ENCODE measurements around the gene UPF1. TPM values are rescaled to one million over a fixed set of nuclear protein-coding genes. Genes with fewer than 3 reads are reported as not detected.

The UPF1 gene
- total RNA-seq, 3 donors from 2014 or later (not counting 1 experiment from before 2014, with no cell fraction given): 123 to 140 (median 138) TPM

DNA sequence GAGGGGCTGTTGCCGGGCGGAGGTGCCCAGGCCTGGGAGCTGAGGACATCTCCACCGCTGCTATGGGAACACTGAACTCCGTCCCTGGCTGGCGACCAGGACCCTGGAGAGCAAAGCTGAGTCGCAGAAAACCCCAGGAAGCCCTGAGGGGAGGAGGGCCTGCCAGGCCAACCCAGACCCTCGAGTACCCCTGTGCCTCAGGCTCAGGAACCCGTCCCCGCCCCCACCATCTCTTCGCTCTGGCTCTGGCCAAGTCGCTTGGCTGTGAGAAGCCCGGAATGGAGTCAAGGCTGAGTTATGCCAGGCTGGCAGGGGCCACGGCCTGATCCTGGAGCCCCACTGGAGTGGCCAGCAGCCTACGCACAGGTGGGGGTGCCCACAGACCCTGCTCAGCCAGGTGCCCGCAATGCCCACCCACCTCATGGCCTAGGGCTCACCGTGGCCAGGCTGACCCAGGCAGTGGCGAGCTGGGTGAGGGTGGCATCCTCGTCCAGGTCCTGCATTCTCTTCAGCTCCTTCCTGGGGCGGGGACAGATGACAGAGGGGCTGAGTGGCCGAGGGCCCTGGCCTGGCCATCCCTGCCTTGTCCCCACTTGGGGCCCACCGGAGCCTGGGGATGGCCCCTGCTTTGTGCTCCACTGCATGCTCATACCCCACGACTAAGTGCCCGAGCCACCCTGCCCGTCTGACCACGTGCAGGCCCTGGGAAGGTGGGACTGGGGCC, 72.7 kb downstream of the UPF1 start:
- TF ChIP-seq, protein P1, sequence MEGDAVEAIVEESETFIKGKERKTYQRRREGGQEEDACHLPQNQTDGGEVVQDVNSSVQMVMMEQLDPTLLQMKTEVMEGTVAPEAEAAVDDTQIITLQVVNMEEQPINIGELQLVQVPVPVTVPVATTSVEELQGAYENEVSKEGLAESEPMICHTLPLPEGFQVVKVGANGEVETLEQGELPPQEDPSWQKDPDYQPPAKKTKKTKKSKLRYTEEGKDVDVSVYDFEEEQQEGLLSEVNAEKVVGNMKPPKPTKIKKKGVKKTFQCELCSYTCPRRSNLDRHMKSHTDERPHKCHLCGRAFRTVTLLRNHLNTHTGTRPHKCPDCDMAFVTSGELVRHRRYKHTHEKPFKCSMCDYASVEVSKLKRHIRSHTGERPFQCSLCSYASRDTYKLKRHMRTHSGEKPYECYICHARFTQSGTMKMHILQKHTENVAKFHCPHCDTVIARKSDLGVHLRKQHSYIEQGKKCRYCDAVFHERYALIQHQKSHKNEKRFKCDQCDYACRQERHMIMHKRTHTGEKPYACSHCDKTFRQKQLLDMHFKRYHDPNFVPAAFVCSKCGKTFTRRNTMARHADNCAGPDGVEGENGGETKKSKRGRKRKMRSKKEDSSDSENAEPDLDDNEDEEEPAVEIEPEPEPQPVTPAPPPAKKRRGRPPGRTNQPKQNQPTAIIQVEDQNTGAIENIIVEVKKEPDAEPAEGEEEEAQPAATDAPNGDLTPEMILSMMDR (IDR thresholded peaks at IDR 0.05): no peak
- no peak overlapping the region for H3K27ac ChIP-seq (ENCODE audit: low read length)
- H3K4me1 ChIP-seq (ENCODE audit: control insufficient read depth, insufficient read depth, low read length): no peaks in the 10 kb centered on the region
- H3K36me3 ChIP-seq (ENCODE audit: control insufficient read depth, insufficient read depth, low read length): peaks cover 51% of the 10 kb centered on the region
- Mint-ChIP-seq H3K9me3 (no peaks in the 10 kb centered on the region), H3K4me3 (no peak overlapping the region), H3K27ac (peak overlapping the region; percentile 32 to 41), H3K27me3 (ENCODE audit: low read depth in 2 of 2) (no peaks in the 10 kb centered on the region), H3K4me1 (no peaks in the 10 kb centered on the region), H3K36me3 (no peaks in the 10 kb centered on the region)
- intact Hi-C loops (cut with micrococcal nuclease): no loop called here
- WGBS (ENCODE audit: insufficient coverage): 97% methylated on average over 25 of the region's 25 CpGs
- no peak for DNase-seq
- H3K9me3 ChIP-seq (ENCODE audit: control insufficient read depth, insufficient read depth, low read length): no peaks in the 10 kb centered on the region
- ATAC-seq: peak in 1 of 3 donors; percentile 4
- H3K4me3 ChIP-seq (ENCODE audit: low read length): no peak overlapping the region
- H3K27me3 ChIP-seq (ENCODE audit: control insufficient read depth, insufficient read depth, low read length): no peaks in the 10 kb centered on the region

DNA sequence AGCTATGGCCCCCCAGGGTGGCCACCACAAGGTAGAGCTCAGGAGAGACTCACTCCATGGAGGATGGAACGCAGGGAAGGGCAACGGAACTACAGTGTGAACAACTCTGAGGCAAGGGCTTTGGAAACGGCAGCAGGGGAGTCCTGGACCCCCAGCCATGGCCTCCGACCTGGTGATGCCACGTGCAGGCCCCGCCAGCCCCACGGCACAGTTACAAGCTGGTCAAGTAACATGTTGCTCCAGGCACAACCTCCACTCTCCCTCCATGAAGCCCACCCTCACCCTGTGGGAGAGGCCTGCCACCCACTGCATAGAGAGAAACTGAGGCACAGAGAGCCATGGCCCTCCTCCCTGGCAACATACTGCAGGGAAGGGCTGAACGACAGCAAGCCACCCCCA, 73.3 kb downstream of the UPF1 start:
- ATAC-seq: peak in 1 of 3 donors; percentile 1
- no peaks in the 10 kb centered on the region for H3K9me3 ChIP-seq (ENCODE audit: control insufficient read depth, insufficient read depth, low read length)
- H3K4me1 Mint-ChIP-seq: peaks cover 0 to 5% of the 10 kb centered on the region in 2 donors
- no peaks in the 10 kb centered on the region for H3K36me3 Mint-ChIP-seq
- H3K4me3 Mint-ChIP-seq: no peak overlapping the region
- H3K27ac Mint-ChIP-seq: peak overlapping the region; percentile 32 to 41
- H3K9me3 Mint-ChIP-seq: no peaks in the 10 kb centered on the region
- peaks cover 49% of the 10 kb centered on the region for H3K36me3 ChIP-seq (ENCODE audit: control insufficient read depth, insufficient read depth, low read length)
- TF ChIP-seq, protein P1 (IDR thresholded peaks at IDR 0.05): no peak
- H3K27me3 Mint-ChIP-seq (ENCODE audit: low read depth in 2 of 2): no peaks in the 10 kb centered on the region
- no peaks in the 10 kb centered on the region for H3K27me3 ChIP-seq (ENCODE audit: control insufficient read depth, insufficient read depth, low read length)
- DNase-seq: no peak
- no peak overlapping the region for H3K4me3 ChIP-seq (ENCODE audit: low read length)
- WGBS (ENCODE audit: insufficient coverage): 99% methylated on average over 8 of the region's 8 CpGs
- intact Hi-C loops (cut with micrococcal nuclease): no loop called here
- H3K27ac ChIP-seq (ENCODE audit: low read length): no peak overlapping the region
- H3K4me1 ChIP-seq (ENCODE audit: control insufficient read depth, insufficient read depth, low read length): no peaks in the 10 kb centered on the region

DNA sequence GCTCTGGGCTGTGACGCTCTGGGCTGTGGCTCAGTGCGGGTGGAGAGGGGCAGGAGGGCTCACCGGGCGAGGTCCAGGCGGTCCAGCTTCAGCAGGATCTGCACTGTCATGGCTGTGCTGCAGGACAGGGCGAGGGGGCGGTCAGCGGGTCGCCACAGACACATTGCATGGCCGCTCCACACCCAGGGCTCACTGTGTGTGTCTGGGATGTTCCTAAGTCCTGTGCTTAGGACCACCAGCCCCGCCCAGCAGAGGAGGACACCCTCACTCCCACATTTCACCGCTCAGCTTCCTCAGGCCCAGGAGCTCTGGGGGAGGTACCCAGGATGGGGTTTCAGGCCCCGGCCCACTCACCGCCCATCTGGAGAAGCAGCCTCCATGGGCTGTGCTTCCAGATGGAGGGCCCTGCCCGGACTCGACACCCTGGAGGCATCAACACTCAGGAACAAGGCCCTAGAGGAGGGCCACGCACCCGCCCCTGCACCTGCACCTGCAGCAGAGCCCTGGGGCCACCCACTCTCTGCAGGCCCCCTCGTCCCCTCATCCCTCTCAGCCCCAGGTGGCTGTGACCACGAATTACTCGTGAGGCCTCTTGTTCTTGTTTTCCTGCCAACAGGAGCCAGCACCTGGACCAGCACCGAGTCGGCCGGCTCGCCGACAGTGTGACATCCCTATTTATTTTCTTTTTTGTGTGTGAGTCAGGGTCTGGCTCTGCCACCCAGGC, 73.9 kb downstream of the UPF1 start:
- no peak for ATAC-seq
- Mint-ChIP-seq H3K36me3 (no peaks in the 10 kb centered on the region), H3K9me3 (no peaks in the 10 kb centered on the region), H3K4me1 (peaks cover 0 to 5% of the 10 kb centered on the region in 2 donors), H3K27ac (peak overlapping the region; percentile 32 to 41), H3K27me3 (ENCODE audit: low read depth in 2 of 2) (no peaks in the 10 kb centered on the region), H3K4me3 (no peak overlapping the region)
- Histone ChIP-seq H3K4me3 (ENCODE audit: low read length) (no peak overlapping the region), H3K9me3 (ENCODE audit: control insufficient read depth, insufficient read depth, low read length) (no peaks in the 10 kb centered on the region), H3K27me3 (ENCODE audit: control insufficient read depth, insufficient read depth, low read length) (no peaks in the 10 kb centered on the region), H3K4me1 (ENCODE audit: control insufficient read depth, insufficient read depth, low read length) (no peaks in the 10 kb centered on the region), H3K27ac (ENCODE audit: low read length) (no peak overlapping the region), H3K36me3 (ENCODE audit: control insufficient read depth, insufficient read depth, low read length) (peaks cover 46% of the 10 kb centered on the region)
- intact Hi-C loops (cut with micrococcal nuclease): no loop called here
- peak in 1 of 2 donors; percentile 4 for DNase-seq
- WGBS (ENCODE audit: insufficient coverage): 88% methylated on average over 22 of the region's 26 CpGs
- TF ChIP-seq, protein P1 (IDR thresholded peaks at IDR 0.05): no peak
